ENCODE results near the gene TUBB4A. TPM values are rescaled to one million over a fixed set of nuclear protein-coding genes. Genes with fewer than 3 reads are reported as not detected.

TUBB4A gene
- total RNA-seq, 1 donor from 2014 or later = 2.4 TPM

DNA sequence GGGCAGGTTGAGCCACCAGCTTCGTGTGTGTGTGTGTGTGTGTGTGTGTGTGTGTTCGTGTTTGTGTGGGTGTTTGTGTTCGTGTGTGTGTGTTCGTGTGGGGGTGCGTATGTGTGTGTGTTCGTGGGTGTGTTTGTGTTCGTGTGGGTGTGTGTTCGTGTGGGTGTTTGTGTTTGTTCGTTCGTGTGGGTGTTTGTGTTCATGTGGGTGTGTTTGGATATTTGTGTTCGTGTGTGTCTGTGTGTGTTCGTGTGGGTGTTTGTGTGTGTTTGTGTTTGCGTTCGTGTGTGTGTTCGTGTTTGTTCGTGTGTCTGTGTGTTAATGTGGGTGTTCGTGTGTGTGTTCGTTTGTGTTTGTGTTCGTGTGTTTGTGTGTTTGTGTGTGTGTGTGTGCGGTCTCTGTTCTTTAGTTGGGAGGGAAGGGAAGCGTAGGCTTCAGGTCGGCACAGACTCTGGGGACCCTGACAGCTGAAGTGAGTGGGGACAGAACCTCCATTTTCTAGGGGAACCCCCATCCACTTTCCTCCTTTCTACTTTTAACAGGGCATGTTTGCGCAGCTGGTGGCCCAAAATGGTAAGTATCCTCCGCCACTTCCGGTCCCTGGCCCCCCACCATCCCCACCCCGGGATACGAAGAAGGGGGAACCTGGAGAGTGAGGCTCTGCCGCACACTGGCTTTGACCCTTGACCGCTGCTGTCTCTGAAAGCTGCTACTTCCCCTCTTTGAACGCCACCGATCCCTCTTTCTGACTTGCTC lies 30.3 kb upstream of the TUBB4A start:
- H3K4me1 Mint-ChIP-seq = peaks cover 25% of the 10 kb centered on the region
- H3K27ac ChIP-seq = no peak overlapping the region
- peaks cover under 1% of the 10 kb centered on the region for H3K9me3 ChIP-seq (ENCODE audit: low read depth)
- no peak for DNase-seq (ENCODE audit: low spot score)
- TF ChIP-seq EZH2 (IDR thresholded peaks at IDR 0.05) = no peak
- peak; percentile 39 for TF ChIP-seq EZH2phosphoT487 (IDR thresholded peaks at IDR 0.05)
- H3F3A ChIP-seq (ENCODE audit: low read depth) = peaks cover 21% of the 10 kb centered on the region
- H3K36me3 ChIP-seq = no peaks in the 10 kb centered on the region
- no peak overlapping the region for H3K9ac ChIP-seq
- no peaks in the 10 kb centered on the region for H3K79me2 ChIP-seq (ENCODE audit: low read depth)
- peaks cover 60% of the 10 kb centered on the region for H3K27me3 Mint-ChIP-seq (ENCODE audit: insufficient read depth, low read depth)
- peaks cover 2% of the 10 kb centered on the region for H3K36me3 Mint-ChIP-seq
- peaks cover 76% of the 10 kb centered on the region for H3K27me3 ChIP-seq
- no peak overlapping the region for H2AFZ ChIP-seq (replicated peaks)
- peaks cover 11% of the 10 kb centered on the region for H4K20me1 ChIP-seq (ENCODE audit: low read depth)
- peak overlapping the region; percentile 39 for H3K4me3 Mint-ChIP-seq
- peak overlapping the region; percentile 57 for H3K4me2 ChIP-seq
- H3K9me3 Mint-ChIP-seq = peaks cover 2% of the 10 kb centered on the region
- peaks cover 9% of the 10 kb centered on the region for H3K4me1 ChIP-seq
- H3K27ac Mint-ChIP-seq = no peak overlapping the region
- peak overlapping the region; percentile 30 for H3K4me3 ChIP-seq

DNA sequence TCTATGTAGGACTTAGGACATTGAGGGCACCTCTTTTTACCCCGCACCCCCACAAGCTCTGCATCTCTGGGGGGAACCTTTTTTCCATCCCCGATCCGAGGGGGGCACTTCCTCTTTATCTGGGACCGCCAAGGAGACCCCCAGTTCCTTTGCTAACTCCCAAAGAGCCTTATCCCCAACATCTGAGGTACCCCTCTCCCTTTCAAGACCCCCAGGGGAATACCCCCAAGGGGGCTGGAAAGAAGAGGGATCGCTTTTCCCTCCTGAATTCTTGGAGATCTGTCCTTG lies 29.8 kb upstream of the TUBB4A start:
- Histone ChIP-seq H2AFZ (replicated peaks) (no peak overlapping the region), H3F3A (ENCODE audit: low read depth) (peaks cover 21% of the 10 kb centered on the region), H3K27ac (no peak overlapping the region), H3K4me2 (no peak overlapping the region), H3K36me3 (no peaks in the 10 kb centered on the region), H3K4me1 (peaks cover 9% of the 10 kb centered on the region), H3K9me3 (ENCODE audit: low read depth) (no peaks in the 10 kb centered on the region), H3K4me3 (no peak overlapping the region), H4K20me1 (ENCODE audit: low read depth) (peaks cover 11% of the 10 kb centered on the region), H3K79me2 (ENCODE audit: low read depth) (no peaks in the 10 kb centered on the region), H3K9ac (no peak overlapping the region), H3K27me3 (peaks cover 76% of the 10 kb centered on the region)
- TF ChIP-seq EZH2phosphoT487 (IDR thresholded peaks at IDR 0.05) (peak; percentile 67), EZH2 (IDR thresholded peaks at IDR 0.05) (peak; percentile 37)
- TF ChIP-seq, protein P1, sequence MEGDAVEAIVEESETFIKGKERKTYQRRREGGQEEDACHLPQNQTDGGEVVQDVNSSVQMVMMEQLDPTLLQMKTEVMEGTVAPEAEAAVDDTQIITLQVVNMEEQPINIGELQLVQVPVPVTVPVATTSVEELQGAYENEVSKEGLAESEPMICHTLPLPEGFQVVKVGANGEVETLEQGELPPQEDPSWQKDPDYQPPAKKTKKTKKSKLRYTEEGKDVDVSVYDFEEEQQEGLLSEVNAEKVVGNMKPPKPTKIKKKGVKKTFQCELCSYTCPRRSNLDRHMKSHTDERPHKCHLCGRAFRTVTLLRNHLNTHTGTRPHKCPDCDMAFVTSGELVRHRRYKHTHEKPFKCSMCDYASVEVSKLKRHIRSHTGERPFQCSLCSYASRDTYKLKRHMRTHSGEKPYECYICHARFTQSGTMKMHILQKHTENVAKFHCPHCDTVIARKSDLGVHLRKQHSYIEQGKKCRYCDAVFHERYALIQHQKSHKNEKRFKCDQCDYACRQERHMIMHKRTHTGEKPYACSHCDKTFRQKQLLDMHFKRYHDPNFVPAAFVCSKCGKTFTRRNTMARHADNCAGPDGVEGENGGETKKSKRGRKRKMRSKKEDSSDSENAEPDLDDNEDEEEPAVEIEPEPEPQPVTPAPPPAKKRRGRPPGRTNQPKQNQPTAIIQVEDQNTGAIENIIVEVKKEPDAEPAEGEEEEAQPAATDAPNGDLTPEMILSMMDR (IDR thresholded peaks at IDR 0.05) = no peak
- no peak for DNase-seq (ENCODE audit: low spot score)
- Mint-ChIP-seq H3K27ac (no peak overlapping the region), H3K27me3 (ENCODE audit: insufficient read depth, low read depth) (peaks cover 56% of the 10 kb centered on the region), H3K9me3 (peaks cover 2% of the 10 kb centered on the region), H3K4me3 (peak overlapping the region; percentile 25), H3K4me1 (peaks cover 25% of the 10 kb centered on the region), H3K36me3 (peaks cover 2% of the 10 kb centered on the region)

DNA sequence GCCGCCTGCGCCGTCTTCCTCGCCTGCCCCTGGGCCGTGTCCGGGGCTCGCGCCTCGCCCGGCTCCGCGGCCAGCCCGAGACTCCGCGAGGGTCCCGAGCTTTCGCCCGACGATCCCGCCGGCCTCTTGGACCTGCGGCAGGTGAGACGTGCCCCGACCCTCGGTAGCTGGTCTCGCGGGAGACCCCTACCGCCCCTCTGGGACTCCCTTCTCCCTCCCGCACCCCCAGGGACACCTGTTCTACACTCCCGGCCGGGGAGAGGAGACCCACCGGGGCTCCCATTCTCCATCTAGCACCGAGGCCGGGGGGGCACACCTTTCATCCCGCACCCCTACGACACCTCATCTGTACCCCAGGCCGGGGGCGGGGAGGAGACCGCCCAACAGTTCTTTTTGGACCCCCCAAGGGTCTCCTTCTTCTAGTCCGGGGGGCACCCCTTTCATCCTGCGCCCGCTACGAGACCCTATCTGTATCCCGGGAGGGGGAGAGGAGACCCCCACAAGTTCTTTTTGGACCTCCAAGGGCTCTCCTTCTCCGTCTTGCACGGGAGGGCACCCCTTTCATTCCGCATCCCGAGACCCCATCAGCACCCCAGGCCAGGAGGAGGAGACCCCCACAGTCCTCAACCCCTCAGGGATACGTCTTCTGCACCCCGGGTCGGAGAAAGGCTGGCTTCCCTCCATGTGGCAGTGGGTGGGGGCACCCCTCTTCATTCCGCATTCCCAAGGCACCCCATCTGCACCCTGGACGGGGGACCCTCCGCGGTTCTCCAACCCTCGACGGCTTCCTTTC lies 29.2 kb upstream of the TUBB4A start:
- peaks cover 2% of the 10 kb centered on the region for H3K36me3 Mint-ChIP-seq
- peaks cover 11% of the 10 kb centered on the region for H4K20me1 ChIP-seq (ENCODE audit: low read depth)
- peaks cover 53% of the 10 kb centered on the region for H3K27me3 Mint-ChIP-seq (ENCODE audit: insufficient read depth, low read depth)
- no peaks in the 10 kb centered on the region for H3K79me2 ChIP-seq (ENCODE audit: low read depth)
- no peak overlapping the region for H3K9ac ChIP-seq
- TF ChIP-seq EZH2 (IDR thresholded peaks at IDR 0.05) (peak; percentile 91), EZH2phosphoT487 (IDR thresholded peaks at IDR 0.05) (peak; percentile 68)
- TF ChIP-seq, protein P1 (IDR thresholded peaks at IDR 0.05) = no peak
- H3K27me3 ChIP-seq = peaks cover 75% of the 10 kb centered on the region
- H3K4me1 Mint-ChIP-seq = peaks cover 25% of the 10 kb centered on the region
- H3K36me3 ChIP-seq = no peaks in the 10 kb centered on the region
- no peak overlapping the region for H3K27ac ChIP-seq
- peak overlapping the region; percentile 52 for H3K4me3 ChIP-seq
- no peak overlapping the region for H3K27ac Mint-ChIP-seq
- H3K4me2 ChIP-seq = peak overlapping the region; percentile 91
- H3F3A ChIP-seq (ENCODE audit: low read depth) = peaks cover 21% of the 10 kb centered on the region
- H2AFZ ChIP-seq (replicated peaks) = peak overlapping the region; percentile 86
- peaks cover 2% of the 10 kb centered on the region for H3K9me3 Mint-ChIP-seq
- peaks cover 9% of the 10 kb centered on the region for H3K4me1 ChIP-seq
- peak overlapping the region; percentile 83 for H3K4me3 Mint-ChIP-seq
- H3K9me3 ChIP-seq (ENCODE audit: low read depth) = no peaks in the 10 kb centered on the region
- DNase-seq (ENCODE audit: low spot score) = no peak
